ENCODE measurements around the gene KIF26A.

- TF ChIP-seq USF2 (IDR thresholded peaks at IDR 0.05; ENCODE audit: borderline replicate concordance, low read depth, low read length) (no peak), EP300 (IDR thresholded peaks at IDR 0.05; ENCODE audit: borderline replicate concordance in 1 of 2, low read depth in 1 of 2, low read length in 1 of 2) (no peak), FOXM1 (IDR thresholded peaks at IDR 0.05; ENCODE audit: low read depth) (no peak)
- TF ChIP-seq, protein P1, sequence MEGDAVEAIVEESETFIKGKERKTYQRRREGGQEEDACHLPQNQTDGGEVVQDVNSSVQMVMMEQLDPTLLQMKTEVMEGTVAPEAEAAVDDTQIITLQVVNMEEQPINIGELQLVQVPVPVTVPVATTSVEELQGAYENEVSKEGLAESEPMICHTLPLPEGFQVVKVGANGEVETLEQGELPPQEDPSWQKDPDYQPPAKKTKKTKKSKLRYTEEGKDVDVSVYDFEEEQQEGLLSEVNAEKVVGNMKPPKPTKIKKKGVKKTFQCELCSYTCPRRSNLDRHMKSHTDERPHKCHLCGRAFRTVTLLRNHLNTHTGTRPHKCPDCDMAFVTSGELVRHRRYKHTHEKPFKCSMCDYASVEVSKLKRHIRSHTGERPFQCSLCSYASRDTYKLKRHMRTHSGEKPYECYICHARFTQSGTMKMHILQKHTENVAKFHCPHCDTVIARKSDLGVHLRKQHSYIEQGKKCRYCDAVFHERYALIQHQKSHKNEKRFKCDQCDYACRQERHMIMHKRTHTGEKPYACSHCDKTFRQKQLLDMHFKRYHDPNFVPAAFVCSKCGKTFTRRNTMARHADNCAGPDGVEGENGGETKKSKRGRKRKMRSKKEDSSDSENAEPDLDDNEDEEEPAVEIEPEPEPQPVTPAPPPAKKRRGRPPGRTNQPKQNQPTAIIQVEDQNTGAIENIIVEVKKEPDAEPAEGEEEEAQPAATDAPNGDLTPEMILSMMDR (IDR thresholded peaks at IDR 0.05), result no peak
Measured at GRCh38 chr14:104102282-104102914, 36.0 kb upstream of the KIF26A start.

All from SK-N-SH (cell line).